Measurements from ENCODE around the gene P2RY6. TPM values are rescaled to one million over a fixed set of nuclear protein-coding genes. Genes with fewer than 3 reads are reported as not detected.
"Not testable (repeated sequence)": the region's sequence is repeated elsewhere in the genome, so short reads cannot be mapped to it uniquely, and the experiment has no call there.

Gene P2RY6, protein sequence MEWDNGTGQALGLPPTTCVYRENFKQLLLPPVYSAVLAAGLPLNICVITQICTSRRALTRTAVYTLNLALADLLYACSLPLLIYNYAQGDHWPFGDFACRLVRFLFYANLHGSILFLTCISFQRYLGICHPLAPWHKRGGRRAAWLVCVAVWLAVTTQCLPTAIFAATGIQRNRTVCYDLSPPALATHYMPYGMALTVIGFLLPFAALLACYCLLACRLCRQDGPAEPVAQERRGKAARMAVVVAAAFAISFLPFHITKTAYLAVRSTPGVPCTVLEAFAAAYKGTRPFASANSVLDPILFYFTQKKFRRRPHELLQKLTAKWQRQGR
- total RNA-seq, result 3.6 TPM

DNA sequence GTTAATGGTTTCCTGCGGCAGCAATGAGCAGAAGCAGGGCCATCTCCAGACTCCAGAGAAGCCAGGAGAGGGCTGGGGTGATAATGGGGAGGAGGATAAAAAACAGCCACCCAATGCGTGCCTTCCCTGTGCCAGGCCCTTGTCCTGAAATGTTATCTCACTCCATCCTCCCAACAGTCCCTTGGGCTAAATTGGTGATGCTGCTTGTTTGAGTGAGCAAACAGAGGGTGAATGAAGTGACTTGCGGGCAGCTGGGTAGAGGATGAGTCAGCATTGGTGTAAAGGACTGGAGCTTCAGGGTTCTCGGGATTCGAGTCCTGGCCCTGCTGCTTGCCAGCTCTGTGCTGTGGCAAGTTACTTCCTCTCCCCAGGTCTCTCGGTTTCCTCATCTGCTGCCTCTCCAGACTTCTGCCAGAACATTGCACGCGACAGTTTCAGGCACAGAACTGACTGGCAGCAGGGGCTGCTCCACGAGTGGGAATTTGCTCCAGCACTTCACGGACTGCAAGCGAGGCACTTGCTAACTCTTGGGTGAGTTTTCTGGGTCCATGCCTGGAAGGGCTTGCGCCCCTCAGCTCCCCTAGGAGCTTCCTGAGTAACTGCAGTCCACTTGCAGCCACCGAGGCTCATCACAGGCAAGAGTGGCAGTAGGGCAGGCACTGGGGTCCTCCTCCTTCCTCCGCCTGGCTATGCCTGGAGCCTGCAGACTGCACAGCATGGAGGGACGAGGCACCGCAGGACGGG, at the start of gene P2RY6:
TSS of gene P2RY6 (plus strand) at position 403 of the 744 bp plus-strand sequence. CDS start 24,181 bp downstream, outside the sequence.
- DNase-seq (ENCODE audit: low spot score) (peak; percentile 58), ATAC-seq (peak; percentile 59)
- intact Hi-C loops (cut with DNase I), result no loop called here

- peak; percentile 26 for DNase-seq (ENCODE audit: low spot score)
- intact Hi-C loops (cut with DNase I), result no loop called here
These were observed 48.0 kb upstream of the P2RY6 start for GRCh38 chr11:73223998-73224730.

GRCh38 chr11:73225001-73225686, 47.0 kb upstream of the P2RY6 start:
- no peak for DNase-seq (ENCODE audit: low spot score)
- no peak for ATAC-seq
- intact Hi-C loops (cut with DNase I), result no loop called here

More at GRCh38 chr11:73223998-73224730, 48.0 kb upstream of the P2RY6 start:
- ATAC-seq, result no peak

DNA sequence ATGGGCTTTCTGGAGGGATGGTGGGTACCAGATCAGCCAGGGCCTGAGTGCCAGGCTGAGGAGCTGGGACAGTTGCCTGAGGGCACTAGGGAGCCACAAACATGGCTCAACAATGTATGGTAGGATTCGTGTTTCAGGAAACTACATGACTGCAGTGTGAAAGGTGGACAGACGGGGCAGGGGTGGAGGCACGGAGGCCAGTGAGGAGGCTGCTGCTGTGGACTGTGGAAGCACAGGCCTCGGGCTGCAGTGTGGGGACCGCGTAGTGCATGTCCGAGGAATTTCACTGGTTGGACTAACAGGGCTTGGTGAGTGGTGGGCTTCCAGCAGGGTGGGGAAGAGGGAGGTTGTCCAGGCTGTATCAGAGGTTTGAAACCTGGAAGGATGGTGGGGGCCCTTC, 46.3 kb upstream of the P2RY6 start:
- DNase-seq (ENCODE audit: low spot score) (no peak), ATAC-seq (no peak)
- intact Hi-C loops (cut with DNase I), result no loop called here

DNA sequence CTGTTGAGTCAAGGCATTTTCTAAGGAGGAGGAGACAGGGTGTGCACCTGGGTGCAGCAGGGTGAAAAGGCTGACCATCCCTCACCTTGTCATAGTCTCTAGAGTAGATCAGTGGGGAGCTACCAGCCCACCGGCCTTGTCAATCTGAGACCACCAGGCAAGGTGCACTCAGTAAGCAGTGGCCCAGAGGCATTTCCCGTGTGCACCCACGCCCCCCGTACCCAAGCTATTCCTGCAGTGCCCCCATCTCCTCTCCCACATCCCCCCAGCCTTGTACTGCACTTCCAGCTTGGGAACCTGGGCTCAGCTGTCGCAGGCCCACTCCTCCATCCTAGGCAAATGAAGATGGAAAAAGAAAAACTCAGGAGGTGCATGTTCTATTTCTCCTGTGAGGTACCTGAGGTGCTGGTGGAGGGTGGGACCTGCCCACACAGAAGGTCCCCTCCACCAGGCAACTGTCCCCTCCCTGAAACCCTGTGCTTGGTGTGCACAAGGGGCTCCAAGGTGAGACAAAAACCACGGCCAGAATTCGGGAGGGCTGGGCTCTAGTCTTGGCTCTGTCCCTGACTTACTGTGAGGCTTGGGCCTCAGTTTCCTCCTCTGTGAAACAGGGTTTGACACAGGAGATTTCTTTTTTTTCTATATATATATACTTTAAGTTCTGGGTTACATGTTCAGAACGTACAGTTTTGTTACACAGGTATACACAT, 45.7 kb upstream of the P2RY6 start:
- intact Hi-C loops (cut with DNase I), result no loop called here
- ATAC-seq (no peak), DNase-seq (ENCODE audit: low spot score) (peak; percentile 9)

- peak; percentile 46 for DNase-seq (ENCODE audit: low spot score)
- intact Hi-C loops (cut with DNase I), result no loop called here
- no peak for ATAC-seq
These were observed 44.4 kb upstream of the P2RY6 start for GRCh38 chr11:73227571-73228211.

DNA sequence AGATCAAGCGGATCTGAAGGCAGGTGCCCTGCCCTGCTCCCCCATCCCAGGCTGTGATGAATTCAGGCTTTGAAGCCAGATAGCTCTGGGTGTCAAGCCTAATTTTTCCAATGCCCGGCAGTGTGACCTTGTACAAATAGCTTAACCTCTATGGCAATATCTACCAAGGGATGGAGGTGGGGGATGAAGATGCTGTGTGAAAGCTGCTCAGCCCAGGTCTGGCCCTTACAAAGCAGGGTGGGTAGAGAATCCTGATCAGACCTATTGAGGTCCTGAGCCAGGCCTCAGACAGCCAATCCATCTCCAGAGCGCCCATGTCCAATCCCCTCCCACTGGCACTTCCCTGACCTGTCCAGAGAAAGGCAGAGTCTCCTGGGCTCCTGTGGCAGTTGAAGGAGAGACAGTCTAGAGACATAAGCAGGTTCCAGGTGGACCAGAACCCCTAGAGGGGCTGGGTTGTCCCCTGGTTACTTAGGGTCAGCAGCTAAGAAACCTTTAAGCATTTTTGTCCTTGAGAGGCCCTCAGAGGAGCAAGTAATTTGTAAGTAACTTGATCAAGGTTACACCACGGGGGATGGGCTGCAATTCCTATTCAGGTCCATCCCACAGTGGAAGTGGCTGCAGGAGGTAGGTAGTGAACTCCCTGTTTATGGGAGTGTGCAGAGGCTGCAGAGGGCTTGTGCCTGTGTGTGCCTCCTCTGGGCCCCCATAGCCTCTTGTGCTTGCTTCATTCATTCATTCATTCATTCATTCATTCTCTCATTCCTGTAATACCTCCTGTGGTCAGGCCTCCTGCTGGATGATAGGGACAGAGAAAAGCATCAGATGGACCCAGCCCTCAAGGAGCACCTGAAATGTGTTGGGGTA, 43.6 kb upstream of the P2RY6 start:
- peak; percentile 23 for DNase-seq (ENCODE audit: low spot score)
- ATAC-seq, result no peak

DNA sequence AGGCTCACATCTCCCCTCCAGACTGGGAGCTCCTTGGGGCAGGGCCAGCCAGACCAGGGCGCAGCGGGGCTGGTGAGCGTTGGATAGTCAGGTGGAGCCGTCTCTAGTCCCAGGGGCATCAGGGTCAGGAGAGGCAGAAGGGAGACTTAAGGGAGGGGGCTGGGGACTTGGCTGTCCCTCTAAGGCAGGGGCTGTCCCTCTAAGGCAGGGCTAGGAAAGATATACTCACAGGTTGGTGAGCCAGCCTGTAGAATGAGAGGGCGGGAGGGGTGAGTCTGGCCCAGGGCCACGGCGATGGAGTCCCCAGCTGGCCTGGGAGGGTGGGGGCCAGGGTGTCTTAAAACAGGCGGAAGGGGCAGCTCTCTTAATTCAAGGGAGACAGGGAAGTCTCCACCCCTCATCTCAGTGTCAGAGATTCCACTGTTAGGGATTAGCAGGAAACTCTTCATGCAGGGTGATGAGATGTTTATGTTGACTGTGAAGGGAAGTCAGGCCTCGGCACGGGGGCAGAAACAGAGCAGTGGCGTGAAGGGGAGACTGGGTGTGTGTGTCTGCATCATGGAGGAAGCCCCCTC, 42.7 kb upstream of the P2RY6 start:
- ATAC-seq (peak; percentile 27), DNase-seq (ENCODE audit: low spot score) (peak; percentile 37)
- intact Hi-C loops (cut with DNase I), result no loop called here

More for the DNA sequence above, 43.6 kb upstream of the P2RY6 start:
- intact Hi-C loops (cut with DNase I), result no loop called here

GRCh38 chr11:73229896-73230875, 42.0 kb upstream of the P2RY6 start:
- ATAC-seq, result no peak
- intact Hi-C loops (cut with DNase I), result no loop called here
- DNase-seq (ENCODE audit: low spot score), result peak; percentile 42

- DNase-seq (ENCODE audit: low spot score), result peak; percentile 42
These were observed 41.2 kb upstream of the P2RY6 start for GRCh38 chr11:73230931-73231330.

GRCh38 chr11:73232487-73232886, 39.7 kb upstream of the P2RY6 start:
- ATAC-seq; intact Hi-C loops (cut with DNase I): not testable (repeated sequence)

More at GRCh38 chr11:73230931-73231330, 41.2 kb upstream of the P2RY6 start:
- intact Hi-C loops (cut with DNase I), result no loop called here
- no peak for ATAC-seq

DNA sequence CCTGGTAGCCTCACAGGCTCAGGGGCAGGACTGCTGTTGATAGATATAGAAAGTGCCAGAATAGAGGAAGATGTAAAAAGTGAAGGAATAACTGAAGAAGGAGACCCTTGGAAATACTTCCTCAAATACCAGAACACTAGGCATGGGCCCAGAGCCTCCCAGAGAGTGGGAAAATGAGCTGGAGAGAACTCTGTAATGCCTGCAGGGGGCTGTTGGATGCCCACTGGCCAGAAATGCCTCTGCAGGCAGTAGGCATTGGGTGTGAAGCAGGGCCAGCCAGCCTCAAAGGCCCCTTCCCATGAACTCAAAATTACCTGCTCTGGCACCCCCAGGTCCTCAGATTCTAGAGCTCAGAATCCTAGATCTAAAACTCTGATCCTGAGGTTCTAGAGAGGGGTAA, 38.9 kb upstream of the P2RY6 start:
- DNase-seq (ENCODE audit: low spot score) (peak; percentile 34), ATAC-seq (no peak)
- intact Hi-C loops (cut with DNase I), result no loop called here

More at GRCh38 chr11:73232487-73232886, 39.7 kb upstream of the P2RY6 start:
- DNase-seq (ENCODE audit: low spot score), result not testable (repeated sequence)

DNA sequence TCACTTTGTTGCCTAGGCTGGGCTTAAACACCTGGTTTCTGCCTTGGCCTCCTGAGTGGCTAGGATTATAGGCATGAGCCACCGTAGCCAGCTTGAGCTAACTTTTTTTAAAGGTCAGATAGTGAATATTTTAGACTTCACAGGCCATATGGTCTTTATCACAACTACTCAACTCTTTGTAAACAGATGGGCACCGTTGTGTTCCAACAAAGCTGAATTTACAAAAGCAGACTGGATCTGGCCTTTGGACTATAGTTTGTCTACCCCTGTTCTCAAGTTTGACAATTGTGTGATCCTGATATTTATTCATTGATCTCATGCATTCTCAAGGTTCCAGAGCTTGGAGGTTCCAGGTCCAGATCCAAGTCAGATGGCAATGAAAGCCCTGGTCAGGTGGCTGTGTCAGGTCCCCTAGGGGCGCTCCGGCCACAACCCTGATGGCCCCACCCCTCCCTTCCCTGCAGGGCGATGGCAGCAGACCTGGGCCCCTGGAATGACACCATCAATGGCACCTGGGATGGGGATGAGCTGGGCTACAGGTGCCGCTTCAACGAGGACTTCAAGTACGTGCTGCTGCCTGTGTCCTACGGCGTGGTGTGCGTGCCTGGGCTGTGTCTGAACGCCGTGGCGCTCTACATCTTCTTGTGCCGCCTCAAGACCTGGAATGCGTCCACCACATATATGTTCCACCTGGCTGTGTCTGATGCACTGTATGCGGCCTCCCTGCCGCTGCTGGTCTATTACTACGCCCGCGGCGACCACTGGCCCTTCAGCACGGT, 38.3 kb upstream of the P2RY6 start:
- intact Hi-C loops (cut with DNase I), result no loop called here
- ATAC-seq (no peak), DNase-seq (ENCODE audit: low spot score) (peak; percentile 41)

- intact Hi-C loops (cut with DNase I), result loop anchor here (5.0 kb wide), 1 partner anchor 47 kb away; no protein-coding TSS in a partner anchor
- ATAC-seq (no peak), DNase-seq (ENCODE audit: low spot score) (peak; percentile 45)
These were observed 37.5 kb upstream of the P2RY6 start for GRCh38 chr11:73234471-73235181.

Data from sciatic nerve (tissue), 2 donors.